Measurements from ENCODE around the gene SLC26A4. TPM values are rescaled to one million over a fixed set of nuclear protein-coding genes. Genes with fewer than 3 reads are reported as not detected.

Gene SLC26A4
- total and polyA plus RNA-seq, 10 of the 15 experiments (the other 5 are each of a cell fraction or from before 2014, with no cell fraction given), result 0.01 to 0.18 (median 0.08) TPM; not detected in 5

DNA sequence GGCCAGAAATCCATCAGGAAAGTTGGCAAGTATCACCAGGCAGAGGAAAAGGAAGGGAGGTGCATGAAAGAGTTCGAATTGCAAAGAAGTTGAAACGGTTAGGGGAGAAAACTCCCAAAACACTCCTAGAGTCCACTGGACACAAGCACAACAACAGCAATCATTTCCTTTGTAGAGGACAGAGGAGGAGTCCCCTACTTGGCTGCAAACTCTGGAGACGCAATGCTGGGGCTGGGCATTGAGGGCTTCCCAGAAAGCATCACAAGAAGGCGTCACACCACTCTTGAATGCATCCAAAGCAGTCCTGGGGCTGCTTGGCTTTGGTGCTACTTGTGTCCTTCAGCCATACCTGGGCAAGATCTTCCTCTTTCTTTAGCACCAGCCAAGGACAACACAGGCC, 18.1 kb upstream of the SLC26A4 start:
- H3K4me3 ChIP-seq, result no peak overlapping the region
- peaks cover 5% of the 10 kb centered on the region; the same call in 2 of the 3 replicates for H3K9me3 ChIP-seq (replicated peaks; ENCODE audit: control insufficient read depth, insufficient read depth, low read length)
- no peak overlapping the region for H3K9ac ChIP-seq (ENCODE audit: control insufficient read depth, insufficient read depth, low read length)
- WGBS (ENCODE audit: insufficient coverage, insufficient replicate concordance, low lambda C conversion rate, missing lambda C conversion rate), result 89% methylated on average over 4 of the region's 4 CpGs
- TF ChIP-seq CHD4 (IDR thresholded peaks at IDR 0.05) (no peak), RUNX3 (IDR thresholded peaks at IDR 0.05; ENCODE audit: low read length) (no peak), IKZF2 (IDR thresholded peaks at IDR 0.05) (no peak), TCF12 (IDR thresholded peaks at IDR 0.05; ENCODE audit: low read depth, low read length) (no peak), MYB (IDR thresholded peaks at IDR 0.05; ENCODE audit: borderline replicate concordance, low read depth, low read length) (no peak), SIX5 (IDR thresholded peaks at IDR 0.05; ENCODE audit: low read depth, low read length, severe bottlenecking) (no peak), BHLHE40 (IDR thresholded peaks at IDR 0.05; ENCODE audit: borderline replicate concordance in 1 of 2, low read depth in 2 of 2, low read length in 1 of 2) (no peak), JUNB (IDR thresholded peaks at IDR 0.05) (no peak), FOXK2 (IDR thresholded peaks at IDR 0.05) (no peak), CBFB (IDR thresholded peaks at IDR 0.05; ENCODE audit: low read depth) (no peak), BMI1 (IDR thresholded peaks at IDR 0.05; ENCODE audit: borderline replicate concordance) (no peak), CEBPB (IDR thresholded peaks at IDR 0.05; ENCODE audit: borderline replicate concordance in 1 of 2, low read depth in 2 of 2, low read length in 2 of 2) (no peak), E2F8 (IDR thresholded peaks at IDR 0.05; ENCODE audit: low read depth, partially characterized antibody) (no peak), MYC (IDR thresholded peaks at IDR 0.05; ENCODE audit: insufficient read depth, insufficient read length, insufficient replicate concordance, low read length, severe bottlenecking) (no peak), RAD21 (IDR thresholded peaks at IDR 0.05; ENCODE audit: insufficient read depth, low read depth, low read length) (no peak), SPI1 (IDR thresholded peaks at IDR 0.05; ENCODE audit: borderline replicate concordance, insufficient read depth, low read depth, low read length) (no peak)
- TF ChIP-seq, protein P1, sequence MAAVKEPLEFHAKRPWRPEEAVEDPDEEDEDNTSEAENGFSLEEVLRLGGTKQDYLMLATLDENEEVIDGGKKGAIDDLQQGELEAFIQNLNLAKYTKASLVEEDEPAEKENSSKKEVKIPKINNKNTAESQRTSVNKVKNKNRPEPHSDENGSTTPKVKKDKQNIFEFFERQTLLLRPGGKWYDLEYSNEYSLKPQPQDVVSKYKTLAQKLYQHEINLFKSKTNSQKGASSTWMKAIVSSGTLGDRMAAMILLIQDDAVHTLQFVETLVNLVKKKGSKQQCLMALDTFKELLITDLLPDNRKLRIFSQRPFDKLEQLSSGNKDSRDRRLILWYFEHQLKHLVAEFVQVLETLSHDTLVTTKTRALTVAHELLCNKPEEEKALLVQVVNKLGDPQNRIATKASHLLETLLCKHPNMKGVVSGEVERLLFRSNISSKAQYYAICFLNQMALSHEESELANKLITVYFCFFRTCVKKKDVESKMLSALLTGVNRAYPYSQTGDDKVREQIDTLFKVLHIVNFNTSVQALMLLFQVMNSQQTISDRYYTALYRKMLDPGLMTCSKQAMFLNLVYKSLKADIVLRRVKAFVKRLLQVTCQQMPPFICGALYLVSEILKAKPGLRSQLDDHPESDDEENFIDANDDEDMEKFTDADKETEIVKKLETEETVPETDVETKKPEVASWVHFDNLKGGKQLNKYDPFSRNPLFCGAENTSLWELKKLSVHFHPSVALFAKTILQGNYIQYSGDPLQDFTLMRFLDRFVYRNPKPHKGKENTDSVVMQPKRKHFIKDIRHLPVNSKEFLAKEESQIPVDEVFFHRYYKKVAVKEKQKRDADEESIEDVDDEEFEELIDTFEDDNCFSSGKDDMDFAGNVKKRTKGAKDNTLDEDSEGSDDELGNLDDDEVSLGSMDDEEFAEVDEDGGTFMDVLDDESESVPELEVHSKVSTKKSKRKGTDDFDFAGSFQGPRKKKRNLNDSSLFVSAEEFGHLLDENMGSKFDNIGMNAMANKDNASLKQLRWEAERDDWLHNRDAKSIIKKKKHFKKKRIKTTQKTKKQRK (IDR thresholded peaks at IDR 0.05; ENCODE audit: low read depth, low read length), result no peak
- TF ChIP-seq, protein P2, sequence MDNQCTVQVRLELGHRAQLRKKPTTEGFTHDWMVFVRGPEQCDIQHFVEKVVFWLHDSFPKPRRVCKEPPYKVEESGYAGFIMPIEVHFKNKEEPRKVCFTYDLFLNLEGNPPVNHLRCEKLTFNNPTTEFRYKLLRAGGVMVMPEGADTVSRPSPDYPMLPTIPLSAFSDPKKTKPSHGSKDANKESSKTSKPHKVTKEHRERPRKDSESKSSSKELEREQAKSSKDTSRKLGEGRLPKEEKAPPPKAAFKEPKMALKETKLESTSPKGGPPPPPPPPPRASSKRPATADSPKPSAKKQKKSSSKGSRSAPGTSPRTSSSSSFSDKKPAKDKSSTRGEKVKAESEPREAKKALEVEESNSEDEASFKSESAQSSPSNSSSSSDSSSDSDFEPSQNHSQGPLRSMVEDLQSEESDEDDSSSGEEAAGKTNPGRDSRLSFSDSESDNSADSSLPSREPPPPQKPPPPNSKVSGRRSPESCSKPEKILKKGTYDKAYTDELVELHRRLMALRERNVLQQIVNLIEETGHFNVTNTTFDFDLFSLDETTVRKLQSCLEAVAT (IDR thresholded peaks at IDR 0.05), result no peak
- FAIRE-seq (no peak), DNase-seq (ENCODE audit: low read depth, low spot score) (no peak), ATAC-seq (no peak)
- no peak overlapping the region for H2AFZ ChIP-seq (ENCODE audit: control insufficient read depth, low read depth, low read length)
- H3K36me3 ChIP-seq (ENCODE audit: control insufficient read depth in 2 of 2, insufficient read depth in 2 of 2, low read length in 1 of 2), result no peaks in the 10 kb centered on the region
- peaks cover 20% of the 10 kb centered on the region for H3K4me1 ChIP-seq (ENCODE audit: control insufficient read depth, insufficient read depth, low read length)
- peaks cover 0 to 3% of the 10 kb centered on the region in 2 experiments; a peak in 1 of 4 replicates for H3K27me3 ChIP-seq (replicated peaks in 1 of 2; ENCODE audit: control insufficient read depth in 2 of 2, insufficient read depth in 2 of 2, low read length in 1 of 2)
- ChIA-PET RAD21 (ENCODE audit: unreplicated experiment) (no interaction called here), POLR2A (no interaction called here), SMC1A (ENCODE audit: uncharacterized antibody, unreplicated experiment) (no interaction called here), CTCF (no interaction called here)
- H3K27ac ChIP-seq (ENCODE audit: control insufficient read depth, insufficient read depth), result no peak overlapping the region
- H3K4me2 ChIP-seq (ENCODE audit: control insufficient read depth, insufficient read depth), result no peak overlapping the region
- intact Hi-C loops (cut with micrococcal nuclease; ENCODE audit: unreplicated experiment) (no loop called here), in situ Hi-C loops (cut with MboI) (no loop called here)
- H4K20me1 ChIP-seq (ENCODE audit: control insufficient read depth, insufficient read depth), result no peaks in the 10 kb centered on the region
- no TSS peak for BruUV-seq (replicated peaks)
- no peaks in the 10 kb centered on the region for H3K79me2 ChIP-seq (ENCODE audit: control insufficient read depth, insufficient read depth, low read length)
